ENCODE results near the gene CBY2. TPM values are rescaled to one million over a fixed set of nuclear protein-coding genes. Genes with fewer than 3 reads are reported as not detected.

Gene CBY2
- total RNA-seq, 1 donor = not detected

DNA sequence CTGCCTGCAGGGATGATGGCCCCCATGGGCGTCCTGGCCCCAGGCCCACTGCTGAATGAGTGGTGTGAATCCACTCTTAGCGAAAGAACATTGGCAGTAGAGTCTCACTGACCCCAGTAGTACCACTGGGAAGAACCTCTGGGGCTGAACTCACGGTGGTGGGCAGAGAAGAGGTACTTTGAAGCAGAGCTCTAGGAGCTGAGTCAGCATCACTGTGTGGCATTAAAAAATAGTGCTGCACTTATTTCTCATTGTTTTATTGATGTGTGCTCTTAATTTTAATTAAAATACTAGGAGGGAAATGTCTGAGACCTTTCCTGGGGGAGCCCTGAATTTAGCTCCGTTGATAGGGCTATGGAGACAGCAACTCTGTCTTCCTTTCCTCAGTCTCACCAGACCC lies 61.3 kb downstream of the CBY2 start:
- DNase-seq (ENCODE audit: low read depth) = no peak
- no peak overlapping the region for H3K4me3 ChIP-seq (ENCODE audit: low read depth, low read length)
- TF ChIP-seq, protein P1, sequence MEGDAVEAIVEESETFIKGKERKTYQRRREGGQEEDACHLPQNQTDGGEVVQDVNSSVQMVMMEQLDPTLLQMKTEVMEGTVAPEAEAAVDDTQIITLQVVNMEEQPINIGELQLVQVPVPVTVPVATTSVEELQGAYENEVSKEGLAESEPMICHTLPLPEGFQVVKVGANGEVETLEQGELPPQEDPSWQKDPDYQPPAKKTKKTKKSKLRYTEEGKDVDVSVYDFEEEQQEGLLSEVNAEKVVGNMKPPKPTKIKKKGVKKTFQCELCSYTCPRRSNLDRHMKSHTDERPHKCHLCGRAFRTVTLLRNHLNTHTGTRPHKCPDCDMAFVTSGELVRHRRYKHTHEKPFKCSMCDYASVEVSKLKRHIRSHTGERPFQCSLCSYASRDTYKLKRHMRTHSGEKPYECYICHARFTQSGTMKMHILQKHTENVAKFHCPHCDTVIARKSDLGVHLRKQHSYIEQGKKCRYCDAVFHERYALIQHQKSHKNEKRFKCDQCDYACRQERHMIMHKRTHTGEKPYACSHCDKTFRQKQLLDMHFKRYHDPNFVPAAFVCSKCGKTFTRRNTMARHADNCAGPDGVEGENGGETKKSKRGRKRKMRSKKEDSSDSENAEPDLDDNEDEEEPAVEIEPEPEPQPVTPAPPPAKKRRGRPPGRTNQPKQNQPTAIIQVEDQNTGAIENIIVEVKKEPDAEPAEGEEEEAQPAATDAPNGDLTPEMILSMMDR (IDR thresholded peaks at IDR 0.05; ENCODE audit: insufficient read depth, low read depth, low read length) = no peak

Small RNA genes within 50 kb of the gene (small RNA-seq; reads per million reads assigned to genes)
- not detected for gene RF00017

Other genes with a start within 250 kb of the CBY2 start
- gene COG3, start 237.4 kb upstream of the CBY2 start, total RNA-seq = 39.6 and 41.0 TPM in 2 replicates
- gene ERICH6B, start 86.6 kb upstream of the CBY2 start, total RNA-seq = not detected in 2 replicates
- under 0.01 TPM in 1 of 2 replicates, not detected in the other for gene SIAH3, start 149.4 kb downstream of the CBY2 start, total RNA-seq

All from fibroblast of villous mesenchyme (primary cell).